ENCODE results near the gene VWC2L.

GRCh38 chr2:214489181-214489580 is 78.3 kb downstream of the VWC2L start:
- TF ChIP-seq CTCF (IDR thresholded peaks at IDR 0.05 in 8 of 11, conservative IDR thresholded peaks at IDR 0.05 in 3 of 11): no peak
- TF ChIP-seq POLR2A (IDR thresholded peaks at IDR 0.05): no peak

Measured in spleen (tissue), 7 donors.